Sciatic nerve (tissue), 2 donors: ENCODE results near the gene ASAP2. TPM values are rescaled to one million over a fixed set of nuclear protein-coding genes. Genes with fewer than 3 reads are reported as not detected.

ENCODE experiments used
- ATAC-seq: fragments of 200-7000 bp; cut with Tn5 transposase; one replicate; pipeline ENCODE4 v1.9.1; 2020; ENCODE audit warnings: mild to moderate bottlenecking, moderate library complexity
- DNase-seq: peaks from one replicate; pipeline ENCODE4 v3.0.0-alpha.2; 2020; ENCODE audit warnings: low spot score
- intact Hi-C: fragments of 100-400 bp; cut with DNase I; formaldehyde crosslinking; loops from one replicate; pipeline ENCODE4 v1.14.2; 2022
- total RNA-seq: library from RNA; stranded (reverse); fragmentation: NEBNext Ultra II Directional; extraction: Animal tissue kit (Norgen Biotek cat#: 25700); gene quantifications from one replicate; pipeline ENCODE4 v1.2.1, GENCODE V29; 2021
- donor health status: DM: no; HTN: no; CAD: no.
- donor health status: DM: no; HTN: no; CAD: no.

Gene ASAP2
- total RNA-seq, 1 donor from 2014 or later, result 47.1 TPM

GRCh38 chr2:9300214-9300613, 93.6 kb downstream of the ASAP2 start:
- DNase-seq (no peak), ATAC-seq (no peak)
- intact Hi-C loops, result loop anchor here (10.0 kb wide), 1 partner anchor 95 kb away; the partner anchor contains the start of gene ASAP2

GRCh38 chr2:9300829-9301453, 94.3 kb downstream of the ASAP2 start:
- intact Hi-C loops, result loop anchor here (10.0 kb wide), 1 partner anchor 96 kb away; the partner anchor contains the start of gene ASAP2
- no peak for DNase-seq
- no peak for ATAC-seq

- intact Hi-C loops, result loop anchor here (10.0 kb wide), 1 partner anchor 98 kb away; the partner anchor contains the start of gene ASAP2
- ATAC-seq (no peak), DNase-seq (no peak)
Measured at GRCh38 chr2:9302755-9303154, 96.1 kb downstream of the ASAP2 start.

- DNase-seq (no peak), ATAC-seq (no peak)
- intact Hi-C loops, result loop anchor here (10.0 kb wide), 1 partner anchor 99 kb away; the partner anchor contains the start of gene ASAP2
Measured at GRCh38 chr2:9303528-9304225, 97.1 kb downstream of the ASAP2 start.

GRCh38 chr2:9306911-9307310, 100.3 kb downstream of the ASAP2 start:
- no peak for ATAC-seq
- intact Hi-C loops, result loop anchor here (10.0 kb wide), 1 partner anchor 102 kb away; the partner anchor contains the start of gene ASAP2
- no peak for DNase-seq

- intact Hi-C loops, result loop anchor here (10.0 kb wide), 1 partner anchor 103 kb away; the partner anchor contains the start of gene ASAP2
- ATAC-seq (no peak), DNase-seq (no peak)
Measured at GRCh38 chr2:9307535-9307934, 100.9 kb downstream of the ASAP2 start.

- ATAC-seq, result no peak
- intact Hi-C loops, result loop anchor here (10.0 kb wide), 1 partner anchor 104 kb away; the partner anchor contains the start of gene ASAP2
- no peak for DNase-seq
Measured at GRCh38 chr2:9308186-9308955, 101.8 kb downstream of the ASAP2 start.

GRCh38 chr2:9309147-9309546, 102.5 kb downstream of the ASAP2 start:
- intact Hi-C loops, result loop anchor here (10.0 kb wide), 1 partner anchor 104 kb away; the partner anchor contains the start of gene ASAP2
- ATAC-seq (no peak), DNase-seq (no peak)

- intact Hi-C loops, result no loop called here
- DNase-seq, result peak; percentile 77
Measured at GRCh38 chr2:9310377-9310776, 103.8 kb downstream of the ASAP2 start.

GRCh38 chr2:9310798-9311197, 104.2 kb downstream of the ASAP2 start:
- DNase-seq (no peak), ATAC-seq (peak; percentile 40)
- intact Hi-C loops, result no loop called here

More at GRCh38 chr2:9310377-9310776, 103.8 kb downstream of the ASAP2 start:
- ATAC-seq, result peak; percentile 96

GRCh38 chr2:9311488-9311887, 104.9 kb downstream of the ASAP2 start:
- peak; percentile 69 for ATAC-seq
- intact Hi-C loops, result no loop called here
- DNase-seq, result peak; percentile 74

- intact Hi-C loops, result no loop called here
- DNase-seq (no peak), ATAC-seq (no peak)
Measured at GRCh38 chr2:9312591-9312990, 106.0 kb downstream of the ASAP2 start.

GRCh38 chr2:9313443-9313842, 106.8 kb downstream of the ASAP2 start:
- ATAC-seq (no peak), DNase-seq (no peak)
- intact Hi-C loops, result no loop called here

GRCh38 chr2:9315280-9315847, 108.8 kb downstream of the ASAP2 start:
- intact Hi-C loops, result no loop called here
- DNase-seq (no peak), ATAC-seq (no peak)

- DNase-seq (no peak), ATAC-seq (no peak)
- intact Hi-C loops, result no loop called here
Measured at GRCh38 chr2:9317559-9317958, 110.9 kb downstream of the ASAP2 start.

GRCh38 chr2:9318461-9319337, 112.1 kb downstream of the ASAP2 start:
- intact Hi-C loops, result no loop called here
- DNase-seq (peak; percentile 79), ATAC-seq (peak; percentile 64)

GRCh38 chr2:9319338-9319715, 112.7 kb downstream of the ASAP2 start:
- intact Hi-C loops, result no loop called here
- DNase-seq (no peak), ATAC-seq (peak; percentile 11)

- DNase-seq (no peak), ATAC-seq (no peak)
- intact Hi-C loops, result no loop called here
Measured at GRCh38 chr2:9322576-9322975, 116.0 kb downstream of the ASAP2 start.
